Ovary (tissue), 9 donors: ENCODE data around the gene PRPF8. TPM values are rescaled to one million over a fixed set of nuclear protein-coding genes. Genes with fewer than 3 reads are reported as not detected.
"Not testable (repeated sequence)": the region's sequence is repeated elsewhere in the genome, so short reads cannot be mapped to it uniquely, and the experiment has no call there.

ENCODE experiments used
- DNase-seq, 5 donors: peaks; one replicate each; pipeline ENCODE4 v3.0.0-alpha.2; 2019 to 2020
- H3K27ac ChIP-seq, 2 donors: fragments of 200-600 bp; one replicate each; pipeline versions ENCODE4 v1.5.1 to v1.8.0; 2019 to 2022
- H3K27me3 ChIP-seq: fragments of 200-600 bp; one replicate; pipeline ENCODE4 v1.8.0; 2022
- H3K36me3 ChIP-seq: fragments of 200-600 bp; sonication (generic); one replicate; pipeline ENCODE4 v1.5.1; 2019
- H3K4me1 ChIP-seq: one replicate; pipeline ENCODE4 v1.8.1; 2013; ENCODE audit warnings: mild to moderate bottlenecking, moderate library complexity; ENCODE audit not compliant: insufficient read depth
- H3K4me3 ChIP-seq: fragments of 200-600 bp; sonication (generic); one replicate; pipeline ENCODE4 v1.5.1; 2017
- H3K9me3 ChIP-seq, 2 donors: fragments of 200-600 bp in 1 of 2; sonication (generic) in 1 of 2; one replicate each; pipeline versions ENCODE4 v1.5.1 to v1.8.1; 2013 to 2019; ENCODE audit warnings: mild to moderate bottlenecking in 1 of 2, moderate library complexity in 1 of 2
- CTCF ChIP-seq, 3 donors: fragments of 450-650 bp in 2 of 3; fragments of 200-600 bp in 1 of 3; IDR thresholded peaks; one replicate each; pipeline versions ENCODE4 v1.5.1 to v1.8.0; 2016 to 2022; ENCODE audit warnings: antibody characterized with exemption in 3 of 3, mild to moderate bottlenecking in 1 of 3
- EP300 ChIP-seq: sonication (generic); formaldehyde crosslinking; IDR thresholded peaks from one replicate; pipeline ENCODE4 v1.6.1; 2017; ENCODE audit warnings: antibody characterized with exemption
- POLR2A ChIP-seq: fragments of 450-650 bp; IDR thresholded peaks from one replicate; pipeline ENCODE4 v1.6.1; 2017; ENCODE audit warnings: antibody characterized with exemption, mild to moderate bottlenecking, moderate library complexity
- WGBS, 3 donors: extraction: QIAGEN DNeasy Blood & Tissue Kit in 1 of 3; methylation state at CpG; one replicate each; pipeline versions ENCODE4 v1.1.5 to v1.1.7; 2013 to 2017; 5-methylcytosine and 5-hydroxymethylcytosine counted together
- intact Hi-C, 4 donors: fragments of 100-400 bp; cut with DNase I; formaldehyde crosslinking; loops; one replicate each; pipeline versions ENCODE4 v1.11.0 to v1.15.1; 2022 to 2023
- polyA plus RNA-seq, 2 donors: library from polyadenylated mRNA; stranded (reverse); fragments of 200-250 nt in 1 of 2; fragments of 350-450 nt in 1 of 2; fragmentation: Illumina TruSeq in 1 of 2; extraction: RNeasy Lipid Tissue Mini Kit (QIAGEN cat#74804) in 1 of 2; gene quantifications; one replicate each; pipeline ENCODE4 v1.2.3, GENCODE V29; 2013 to 2014
- total RNA-seq, 7 donors: library from RNA; depleted of rRNA in 2 of 7; stranded (reverse); fragments of >200 nt in 2 of 7; fragmentation: NEBNext Ultra II Directional in 3 of 7; extraction: Animal tissue kit (Norgen Biotek cat#: 25700) in 3 of 7; gene quantifications; one replicate each; pipeline versions ENCODE4 v1.1.0 to v1.2.4, GENCODE V29; 2016 to 2023
- donor health status: DM: no; HTN: no; CAD: no; lungs with moderate emphysema.
- donor health status: DM: no; HTN: no; CAD: no.
- donor health status: Bipolar disorder and iron deficiency.
- donor health status: DM: yes; HTN: yes; CAD: no.
- donor health status: DM: no; HTN: no; CAD: no.
- donor health status: DM: yes; HTN: yes; CAD: no.

PRPF8 gene
- total and polyA plus RNA-seq, 9 donors: 146 to 379 (median 276) TPM

- 82 to 93% (median 89%) methylated on average over 8 of the region's 8 CpGs for WGBS, 3 donors
- no peak overlapping the region for H3K27ac ChIP-seq
- intact Hi-C loops: no loop called here
- no peak overlapping the region for H3K4me3 ChIP-seq
- DNase-seq: no peak
- H3K9me3 ChIP-seq: peaks cover 0 to 3% of the 10 kb centered on the region in 2 donors
- H3K36me3 ChIP-seq: no peaks in the 10 kb centered on the region
- no peaks in the 10 kb centered on the region for H3K4me1 ChIP-seq
- TF ChIP-seq EP300 (no peak), POLR2A (no peak), CTCF (IDR thresholded peaks at IDR 0.05) (no peak)
- H3K27me3 ChIP-seq: no peaks in the 10 kb centered on the region
Measured at GRCh38 chr17:1695365-1695764, 10.7 kb upstream of the PRPF8 start.

DNA sequence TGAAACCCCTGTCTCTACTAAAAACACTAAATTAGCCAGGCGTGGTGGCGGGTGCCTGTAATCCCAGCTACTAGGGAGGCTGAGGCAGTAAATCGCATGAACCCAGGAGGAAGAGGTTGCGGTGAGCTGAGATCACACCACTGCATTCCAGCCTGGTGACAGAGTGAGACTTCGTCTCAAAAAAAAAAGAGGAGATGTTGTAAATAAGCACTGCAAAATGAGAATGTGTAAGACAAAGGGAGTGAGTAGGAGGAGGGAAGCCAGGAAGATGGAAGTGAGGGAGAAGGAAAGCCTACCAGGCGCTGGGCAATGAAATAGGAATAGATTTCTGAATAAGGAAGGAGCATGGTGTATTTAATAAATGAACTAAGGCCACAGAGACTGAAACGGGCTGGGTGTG lies 8.7 kb upstream of the PRPF8 start:
- H3K27ac ChIP-seq: no peak overlapping the region
- no peak overlapping the region for H3K4me3 ChIP-seq
- no peak for DNase-seq
- 81 to 87% (median 83%) methylated on average over 7 of the region's 7 CpGs for WGBS, 3 donors
- no peaks in the 10 kb centered on the region for H3K36me3 ChIP-seq
- intact Hi-C loops: no loop called here
- TF ChIP-seq POLR2A: no peak
- TF ChIP-seq CTCF (IDR thresholded peaks at IDR 0.05): no peak
- no peak for TF ChIP-seq EP300
- no peaks in the 10 kb centered on the region for H3K4me1 ChIP-seq
- peaks cover 0 to 3% of the 10 kb centered on the region in 2 donors for H3K9me3 ChIP-seq
- H3K27me3 ChIP-seq: no peaks in the 10 kb centered on the region

- Histone ChIP-seq H3K9me3 (peaks cover 0 to 3% of the 10 kb centered on the region in 2 donors), H3K27me3 (no peaks in the 10 kb centered on the region), H3K27ac (no peak overlapping the region), H3K4me1 (no peaks in the 10 kb centered on the region), H3K4me3 (no peak overlapping the region), H3K36me3 (no peaks in the 10 kb centered on the region)
- DNase-seq: no peak
- 80 to 85% (median 83%) methylated on average over 4 to 8 of the region's 8 CpGs for WGBS, 3 donors
- TF ChIP-seq EP300 (no peak), CTCF (IDR thresholded peaks at IDR 0.05) (no peak), POLR2A (no peak)
- intact Hi-C loops: no loop called here
Measured at GRCh38 chr17:1690544-1691221, 6.0 kb upstream of the PRPF8 start.

GRCh38 chr17:1688405-1688804 lies 3.7 kb upstream of the PRPF8 start:
- H3K4me1 ChIP-seq, H3K36me3 ChIP-seq, intact Hi-C loops, H3K4me3 ChIP-seq, H3K27me3 ChIP-seq, DNase-seq, H3K27ac ChIP-seq, H3K9me3 ChIP-seq: not testable (repeated sequence)
- WGBS, 3 donors: 73 to 78% (median 76%) methylated on average over 6 of the region's 6 CpGs

- Histone ChIP-seq H3K9me3 (no peaks in the 10 kb centered on the region), H3K27me3 (no peaks in the 10 kb centered on the region), H3K4me1 (peaks cover 7% of the 10 kb centered on the region), H3K4me3 (no peak overlapping the region), H3K27ac (no peak overlapping the region), H3K36me3 (no peaks in the 10 kb centered on the region)
- intact Hi-C loops: no loop called here
- TF ChIP-seq POLR2A (no peak), CTCF (IDR thresholded peaks at IDR 0.05) (no peak), EP300 (no peak)
- no peak for DNase-seq
- WGBS, 3 donors: 81 to 85% (median 84%) methylated on average over 7 of the region's 7 CpGs
Measured at GRCh38 chr17:1686086-1686485, 1.4 kb upstream of the PRPF8 start.
